WTC11 (cell line): ENCODE data around the gene CTNNA2. TPM values are rescaled to one million over a fixed set of nuclear protein-coding genes. Genes with fewer than 3 reads are reported as not detected.

Experiments used
- ATAC-seq: fragments of 200-7000 bp; cut with Tn5 transposase; 2 replicates; pipeline ENCODE4 v1.10.0; 2021; ENCODE audit warnings: mild to moderate bottlenecking, moderate library complexity
- CTCF ChIA-PET: fragments of 300-600 bp; sonication (Branson Sonifier 250); formaldehyde crosslinking; loops from one replicate; lab custom pipeline; 2021; ENCODE audit warnings: antibody characterized with exemption; lab: Charles Lee
- POLR2A ChIA-PET: fragments of 350-600 bp; sonication (Branson Sonifier 250); formaldehyde crosslinking; loops from one replicate; lab custom pipeline; 2021; ENCODE audit warnings: antibody characterized with exemption; lab: Charles Lee
- DNase-seq: peaks from one replicate; pipeline ENCODE4 v3.0.0; 2021; ENCODE audit warnings: low spot score
- H3K27ac Mint-ChIP-seq: 2 replicates; pipeline ENCODE4 v1.8.0; 2021; ENCODE audit warnings: mixed read lengths
- H3K27me3 Mint-ChIP-seq: 2 replicates; pipeline ENCODE4 v1.8.0; 2021; ENCODE audit warnings: low read depth, mild to moderate bottlenecking, moderate library complexity, mixed read lengths
- H3K36me3 Mint-ChIP-seq: 2 replicates; pipeline ENCODE4 v1.8.0; 2021; ENCODE audit warnings: mixed read lengths
- H3K4me1 Mint-ChIP-seq: 2 replicates; pipeline ENCODE4 v1.8.0; 2022; ENCODE audit warnings: mixed read lengths
- H3K4me3 Mint-ChIP-seq: 2 replicates; pipeline ENCODE4 v1.8.0; 2021; ENCODE audit warnings: mild to moderate bottlenecking, moderate library complexity, mixed read lengths
- H3K9me3 Mint-ChIP-seq: 2 replicates; pipeline ENCODE4 v1.8.0; 2021; ENCODE audit warnings: mixed read lengths
- ETV6 ChIP-seq: sonication (generic); formaldehyde crosslinking; IDR thresholded peaks from 2 replicates; pipeline ENCODE4 v1.8.1; 2022; ENCODE audit warnings: mild to moderate bottlenecking, missing genetic modification reagents
- FOXJ3 ChIP-seq: sonication (generic); formaldehyde crosslinking; IDR thresholded peaks from 2 replicates; pipeline ENCODE4 v1.9.0; 2021; ENCODE audit warnings: missing genetic modification reagents, mild to moderate bottlenecking, borderline replicate concordance
- FOXP1 ChIP-seq: sonication (generic); formaldehyde crosslinking; IDR thresholded peaks from 2 replicates; pipeline ENCODE4 v1.8.0; 2022; ENCODE audit warnings: missing genetic modification reagents, mild to moderate bottlenecking, moderate library complexity, borderline replicate concordance
- HMGA2 ChIP-seq: fragments of 250-450 bp; sonication (Bioruptor Pico); IDR thresholded peaks from 2 replicates; pipeline ENCODE4 v1.4.0; 2021; ENCODE audit warnings: mild to moderate bottlenecking, moderate library complexity
- JAZF1 ChIP-seq: fragments of 250-450 bp; sonication (Bioruptor Pico); IDR thresholded peaks from 2 replicates; pipeline ENCODE4 v1.9.0; 2021; ENCODE audit warnings: moderate library complexity, mild to moderate bottlenecking, inconsistent platforms
- NFATC4 ChIP-seq: fragments of 250-450 bp; sonication (Bioruptor Pico); IDR thresholded peaks from 2 replicates; pipeline ENCODE4 v1.9.0; 2021; ENCODE audit warnings: mild to moderate bottlenecking
- NFE2L1 ChIP-seq: sonication (generic); formaldehyde crosslinking; IDR thresholded peaks from 2 replicates; pipeline ENCODE4 v1.8.1; 2023; ENCODE audit warnings: missing genetic modification reagents
- NR1H2 ChIP-seq: sonication (generic); formaldehyde crosslinking; IDR thresholded peaks from 2 replicates; pipeline ENCODE4 v1.9.0; 2021; ENCODE audit warnings: mild to moderate bottlenecking, moderate library complexity, missing genetic modification reagents
- NR2C2 ChIP-seq: sonication (generic); formaldehyde crosslinking; IDR thresholded peaks from 2 replicates; pipeline ENCODE4 v1.8.0; 2022; ENCODE audit warnings: mild to moderate bottlenecking, missing genetic modification reagents
- SMAD4 ChIP-seq: sonication (generic); formaldehyde crosslinking; IDR thresholded peaks from 2 replicates; pipeline ENCODE4 v1.8.0; 2022; ENCODE audit warnings: mild to moderate bottlenecking, missing genetic modification reagents
- ZNF121 ChIP-seq: sonication (generic); formaldehyde crosslinking; IDR thresholded peaks from 2 replicates; pipeline ENCODE4 v1.8.0; 2023; ENCODE audit warnings: missing genetic modification reagents
- ZNF219 ChIP-seq: sonication (generic); formaldehyde crosslinking; IDR thresholded peaks from 2 replicates; pipeline ENCODE4 v1.8.0; 2023; ENCODE audit warnings: missing genetic modification reagents, mild to moderate bottlenecking, borderline replicate concordance
- ZNF263 ChIP-seq: sonication (generic); formaldehyde crosslinking; IDR thresholded peaks from 2 replicates; pipeline ENCODE4 v1.8.1; 2022; ENCODE audit warnings: low read depth, mild to moderate bottlenecking, moderate library complexity, missing genetic modification reagents
- ZNF671 ChIP-seq: fragments of 250-450 bp; sonication (Bioruptor Pico); IDR thresholded peaks from 2 replicates; pipeline ENCODE4 v1.8.0; 2021; ENCODE audit warnings: mild to moderate bottlenecking
- total RNA-seq: library from RNA; stranded (reverse); gene quantifications from 3 replicates; pipeline ENCODE4 v1.2.3, GENCODE V29; 2021
- TF ChIP-seq, protein P1 (sequence below): sonication (generic); formaldehyde crosslinking; IDR thresholded peaks from 2 replicates; pipeline ENCODE4 v1.8.1; 2022; ENCODE audit warnings: mild to moderate bottlenecking, moderate library complexity, missing genetic modification reagents
- TF ChIP-seq, protein P2 (sequence below): fragments of 250-450 bp; sonication (Bioruptor Pico); IDR thresholded peaks from 2 replicates; pipeline ENCODE4 v1.9.0; 2021; ENCODE audit warnings: moderate library complexity, mild to moderate bottlenecking, inconsistent platforms, borderline replicate concordance
- TF ChIP-seq, protein P3 (sequence below): sonication (generic); formaldehyde crosslinking; IDR thresholded peaks from 2 replicates; pipeline ENCODE4 v1.8.1; 2023; ENCODE audit warnings: mild to moderate bottlenecking, missing genetic modification reagents
- TF ChIP-seq, protein P4 (sequence below): sonication (generic); formaldehyde crosslinking; conservative IDR thresholded peaks from 2 replicates; pipeline ENCODE4 v1.8.1; 2022; ENCODE audit warnings: mild to moderate bottlenecking, missing genetic modification reagents
- TF ChIP-seq, protein P5 (sequence below): sonication (generic); formaldehyde crosslinking; conservative IDR thresholded peaks from 2 replicates; pipeline ENCODE4 v1.8.1; 2023; ENCODE audit warnings: mild to moderate bottlenecking, low read depth, missing genetic modification reagents, moderate library complexity
- TF ChIP-seq, protein P6 (sequence below): sonication (generic); formaldehyde crosslinking; IDR thresholded peaks from 2 replicates; pipeline ENCODE4 v1.8.1; 2023; ENCODE audit warnings: mild to moderate bottlenecking, moderate library complexity, missing genetic modification reagents
- TF ChIP-seq, protein P7 (sequence below): sonication (generic); formaldehyde crosslinking; IDR thresholded peaks from 2 replicates; pipeline ENCODE4 v1.8.1; 2022; ENCODE audit warnings: missing genetic modification reagents, borderline replicate concordance
- TF ChIP-seq, protein P8 (sequence below): sonication (generic); formaldehyde crosslinking; IDR thresholded peaks from 2 replicates; pipeline ENCODE4 v1.8.1; 2023; ENCODE audit warnings: mild to moderate bottlenecking, missing genetic modification reagents, moderate library complexity
- TF ChIP-seq, protein P9 (sequence below): fragments of 250-450 bp; sonication (Bioruptor Pico); IDR thresholded peaks from 2 replicates; pipeline ENCODE4 v2.1.2; 2022; ENCODE audit warnings: mild to moderate bottlenecking, moderate library complexity

CTNNA2 gene
- total RNA-seq, 1 experiment from 2014 or later: 3.8 TPM

DNA sequence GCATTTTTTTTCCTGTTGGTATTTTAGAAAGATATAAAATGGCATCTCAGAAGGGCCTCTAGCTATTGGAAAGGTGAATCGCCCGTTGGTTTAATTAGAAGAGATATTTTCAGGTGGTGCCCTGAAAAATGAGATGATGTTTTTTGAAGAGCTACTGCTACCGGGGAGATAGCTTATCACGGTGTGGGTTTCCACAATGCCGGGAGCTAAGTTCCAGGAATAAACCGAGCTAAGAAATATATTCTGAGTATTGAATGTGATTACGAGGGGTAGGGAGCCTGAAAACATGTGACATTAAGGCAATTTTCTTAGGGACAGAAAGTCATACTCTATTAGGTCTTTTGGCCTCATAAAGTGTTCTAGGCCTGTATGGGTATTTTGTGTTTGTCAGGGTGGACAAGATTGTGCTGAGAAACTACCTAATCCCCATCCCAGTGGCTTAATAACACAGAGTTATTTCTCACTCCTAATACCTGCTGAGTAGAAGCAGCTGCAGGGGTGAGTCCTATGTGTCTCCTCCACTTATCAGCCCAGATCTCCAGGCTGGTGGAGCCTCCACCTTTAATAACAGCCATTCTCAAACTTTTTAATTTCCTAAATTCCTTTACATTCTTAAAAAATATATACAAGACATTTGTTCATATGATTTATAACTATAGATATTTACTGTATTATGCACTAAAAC lies 641.5 kb downstream of the CTNNA2 start:
- no peak for ATAC-seq
- Mint-ChIP-seq H3K36me3 (no peaks in the 10 kb centered on the region), H3K27ac (no peak overlapping the region), H3K4me1 (peaks cover 20% of the 10 kb centered on the region), H3K4me3 (no peak overlapping the region), H3K9me3 (peaks cover 13% of the 10 kb centered on the region), H3K27me3 (no peaks in the 10 kb centered on the region)
- ChIA-PET POLR2A (no interaction called here), CTCF (interaction anchor here (0.6 kb wide), 1 partner anchor 136 kb away, joined by 5 read pairs; no protein-coding TSS in a partner anchor)
- TF ChIP-seq ZNF263 (CRISPR knock-in tag) (no peak), NR1H2 (CRISPR knock-in tag) (no peak), JAZF1 (no peak), ZNF671 (no peak), HMGA2 (no peak), ZNF121 (CRISPR knock-in tag) (no peak), ZNF219 (CRISPR knock-in tag) (no peak), ETV6 (CRISPR knock-in tag) (no peak), NFE2L1 (CRISPR knock-in tag) (no peak), NFATC4 (no peak)
- TF ChIP-seq, protein P1, sequence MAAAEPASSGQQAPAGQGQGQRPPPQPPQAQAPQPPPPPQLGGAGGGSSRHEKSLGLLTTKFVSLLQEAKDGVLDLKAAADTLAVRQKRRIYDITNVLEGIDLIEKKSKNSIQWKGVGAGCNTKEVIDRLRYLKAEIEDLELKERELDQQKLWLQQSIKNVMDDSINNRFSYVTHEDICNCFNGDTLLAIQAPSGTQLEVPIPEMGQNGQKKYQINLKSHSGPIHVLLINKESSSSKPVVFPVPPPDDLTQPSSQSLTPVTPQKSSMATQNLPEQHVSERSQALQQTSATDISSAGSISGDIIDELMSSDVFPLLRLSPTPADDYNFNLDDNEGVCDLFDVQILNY: no peak
- TF ChIP-seq, protein P2, sequence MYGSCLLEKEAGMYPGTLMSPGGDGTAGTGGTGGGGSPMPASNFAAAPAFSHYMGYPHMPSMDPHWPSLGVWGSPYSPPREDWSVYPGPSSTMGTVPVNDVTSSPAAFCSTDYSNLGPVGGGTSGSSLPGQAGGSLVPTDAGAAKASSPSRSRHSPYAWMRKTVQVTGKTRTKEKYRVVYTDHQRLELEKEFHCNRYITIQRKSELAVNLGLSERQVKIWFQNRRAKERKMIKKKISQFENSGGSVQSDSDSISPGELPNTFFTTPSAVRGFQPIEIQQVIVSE (CRISPR knock-in tag): no peak
- TF ChIP-seq, protein P3, sequence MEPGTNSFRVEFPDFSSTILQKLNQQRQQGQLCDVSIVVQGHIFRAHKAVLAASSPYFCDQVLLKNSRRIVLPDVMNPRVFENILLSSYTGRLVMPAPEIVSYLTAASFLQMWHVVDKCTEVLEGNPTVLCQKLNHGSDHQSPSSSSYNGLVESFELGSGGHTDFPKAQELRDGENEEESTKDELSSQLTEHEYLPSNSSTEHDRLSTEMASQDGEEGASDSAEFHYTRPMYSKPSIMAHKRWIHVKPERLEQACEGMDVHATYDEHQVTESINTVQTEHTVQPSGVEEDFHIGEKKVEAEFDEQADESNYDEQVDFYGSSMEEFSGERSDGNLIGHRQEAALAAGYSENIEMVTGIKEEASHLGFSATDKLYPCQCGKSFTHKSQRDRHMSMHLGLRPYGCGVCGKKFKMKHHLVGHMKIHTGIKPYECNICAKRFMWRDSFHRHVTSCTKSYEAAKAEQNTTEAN (CRISPR knock-in tag): no peak
- TF ChIP-seq, protein P4, sequence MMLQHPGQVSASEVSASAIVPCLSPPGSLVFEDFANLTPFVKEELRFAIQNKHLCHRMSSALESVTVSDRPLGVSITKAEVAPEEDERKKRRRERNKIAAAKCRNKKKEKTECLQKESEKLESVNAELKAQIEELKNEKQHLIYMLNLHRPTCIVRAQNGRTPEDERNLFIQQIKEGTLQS: no peak
- TF ChIP-seq, protein P5, sequence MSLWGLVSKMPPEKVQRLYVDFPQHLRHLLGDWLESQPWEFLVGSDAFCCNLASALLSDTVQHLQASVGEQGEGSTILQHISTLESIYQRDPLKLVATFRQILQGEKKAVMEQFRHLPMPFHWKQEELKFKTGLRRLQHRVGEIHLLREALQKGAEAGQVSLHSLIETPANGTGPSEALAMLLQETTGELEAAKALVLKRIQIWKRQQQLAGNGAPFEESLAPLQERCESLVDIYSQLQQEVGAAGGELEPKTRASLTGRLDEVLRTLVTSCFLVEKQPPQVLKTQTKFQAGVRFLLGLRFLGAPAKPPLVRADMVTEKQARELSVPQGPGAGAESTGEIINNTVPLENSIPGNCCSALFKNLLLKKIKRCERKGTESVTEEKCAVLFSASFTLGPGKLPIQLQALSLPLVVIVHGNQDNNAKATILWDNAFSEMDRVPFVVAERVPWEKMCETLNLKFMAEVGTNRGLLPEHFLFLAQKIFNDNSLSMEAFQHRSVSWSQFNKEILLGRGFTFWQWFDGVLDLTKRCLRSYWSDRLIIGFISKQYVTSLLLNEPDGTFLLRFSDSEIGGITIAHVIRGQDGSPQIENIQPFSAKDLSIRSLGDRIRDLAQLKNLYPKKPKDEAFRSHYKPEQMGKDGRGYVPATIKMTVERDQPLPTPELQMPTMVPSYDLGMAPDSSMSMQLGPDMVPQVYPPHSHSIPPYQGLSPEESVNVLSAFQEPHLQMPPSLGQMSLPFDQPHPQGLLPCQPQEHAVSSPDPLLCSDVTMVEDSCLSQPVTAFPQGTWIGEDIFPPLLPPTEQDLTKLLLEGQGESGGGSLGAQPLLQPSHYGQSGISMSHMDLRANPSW (CRISPR knock-in tag): no peak
- TF ChIP-seq, protein P6, sequence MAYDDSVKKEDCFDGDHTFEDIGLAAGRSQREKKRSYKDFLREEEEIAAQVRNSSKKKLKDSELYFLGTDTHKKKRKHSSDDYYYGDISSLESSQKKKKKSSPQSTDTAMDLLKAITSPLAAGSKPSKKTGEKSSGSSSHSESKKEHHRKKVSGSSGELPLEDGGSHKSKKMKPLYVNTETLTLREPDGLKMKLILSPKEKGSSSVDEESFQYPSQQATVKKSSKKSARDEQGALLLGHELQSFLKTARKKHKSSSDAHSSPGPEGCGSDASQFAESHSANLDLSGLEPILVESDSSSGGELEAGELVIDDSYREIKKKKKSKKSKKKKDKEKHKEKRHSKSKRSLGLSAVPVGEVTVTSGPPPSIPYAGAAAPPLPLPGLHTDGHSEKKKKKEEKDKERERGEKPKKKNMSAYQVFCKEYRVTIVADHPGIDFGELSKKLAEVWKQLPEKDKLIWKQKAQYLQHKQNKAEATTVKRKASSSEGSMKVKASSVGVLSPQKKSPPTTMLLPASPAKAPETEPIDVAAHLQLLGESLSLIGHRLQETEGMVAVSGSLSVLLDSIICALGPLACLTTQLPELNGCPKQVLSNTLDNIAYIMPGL: no peak
- no peak for DNase-seq

DNA sequence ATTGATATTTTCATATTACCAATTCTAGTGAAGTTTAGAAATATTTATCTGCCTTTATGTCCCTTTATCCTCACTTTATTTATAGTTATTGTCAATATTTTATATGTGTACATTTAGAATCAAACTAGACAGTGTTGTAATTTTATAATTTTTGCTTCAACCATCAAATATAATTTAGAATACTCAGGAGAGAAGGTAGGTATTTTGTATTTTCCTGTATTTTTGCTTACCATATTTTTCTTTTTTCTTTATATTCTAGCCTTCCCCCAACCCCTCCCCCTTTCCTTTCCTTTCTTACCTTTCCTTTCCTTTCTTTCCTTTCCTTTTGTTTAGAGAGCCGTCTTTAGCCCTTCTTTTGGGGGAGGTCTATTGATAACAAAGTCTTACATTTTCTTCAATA lies 651.5 kb downstream of the CTNNA2 start:
- no peak overlapping the region for H3K27ac Mint-ChIP-seq
- POLR2A ChIA-PET: no interaction called here
- peaks cover 11% of the 10 kb centered on the region for H3K36me3 Mint-ChIP-seq
- TF ChIP-seq, protein P1: no peak
- TF ChIP-seq FOXP1 (no peak), ZNF121 (CRISPR knock-in tag) (no peak), SMAD4 (no peak), FOXJ3 (no peak), NR2C2 (CRISPR knock-in tag) (no peak)
- TF ChIP-seq, protein P7, sequence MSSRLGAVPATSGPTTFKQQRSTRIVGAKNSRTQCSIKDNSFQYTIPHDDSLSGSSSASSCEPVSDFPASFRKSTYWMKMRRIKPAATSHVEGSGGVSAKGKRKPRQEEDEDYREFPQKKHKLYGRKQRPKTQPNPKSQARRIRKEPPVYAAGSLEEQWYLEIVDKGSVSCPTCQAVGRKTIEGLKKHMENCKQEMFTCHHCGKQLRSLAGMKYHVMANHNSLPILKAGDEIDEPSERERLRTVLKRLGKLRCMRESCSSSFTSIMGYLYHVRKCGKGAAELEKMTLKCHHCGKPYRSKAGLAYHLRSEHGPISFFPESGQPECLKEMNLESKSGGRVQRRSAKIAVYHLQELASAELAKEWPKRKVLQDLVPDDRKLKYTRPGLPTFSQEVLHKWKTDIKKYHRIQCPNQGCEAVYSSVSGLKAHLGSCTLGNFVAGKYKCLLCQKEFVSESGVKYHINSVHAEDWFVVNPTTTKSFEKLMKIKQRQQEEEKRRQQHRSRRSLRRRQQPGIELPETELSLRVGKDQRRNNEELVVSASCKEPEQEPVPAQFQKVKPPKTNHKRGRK (CRISPR knock-in tag): no peak
- TF ChIP-seq, protein P8, sequence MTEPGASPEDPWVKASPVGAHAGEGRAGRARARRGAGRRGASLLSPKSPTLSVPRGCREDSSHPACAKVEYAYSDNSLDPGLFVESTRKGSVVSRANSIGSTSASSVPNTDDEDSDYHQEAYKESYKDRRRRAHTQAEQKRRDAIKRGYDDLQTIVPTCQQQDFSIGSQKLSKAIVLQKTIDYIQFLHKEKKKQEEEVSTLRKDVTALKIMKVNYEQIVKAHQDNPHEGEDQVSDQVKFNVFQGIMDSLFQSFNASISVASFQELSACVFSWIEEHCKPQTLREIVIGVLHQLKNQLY (CRISPR knock-in tag): no peak
- TF ChIP-seq, protein P9, sequence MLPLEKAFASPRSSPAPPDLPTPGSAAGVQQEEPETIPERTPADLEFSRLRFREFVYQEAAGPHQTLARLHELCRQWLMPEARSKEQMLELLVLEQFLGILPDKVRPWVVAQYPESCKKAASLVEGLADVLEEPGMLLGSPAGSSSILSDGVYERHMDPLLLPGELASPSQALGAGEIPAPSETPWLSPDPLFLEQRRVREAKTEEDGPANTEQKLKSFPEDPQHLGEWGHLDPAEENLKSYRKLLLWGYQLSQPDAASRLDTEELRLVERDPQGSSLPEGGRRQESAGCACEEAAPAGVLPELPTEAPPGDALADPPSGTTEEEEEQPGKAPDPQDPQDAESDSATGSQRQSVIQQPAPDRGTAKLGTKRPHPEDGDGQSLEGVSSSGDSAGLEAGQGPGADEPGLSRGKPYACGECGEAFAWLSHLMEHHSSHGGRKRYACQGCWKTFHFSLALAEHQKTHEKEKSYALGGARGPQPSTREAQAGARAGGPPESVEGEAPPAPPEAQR: no peak

More for the DNA sequence above, 651.5 kb downstream of the CTNNA2 start:
- DNase-seq: no peak
- Mint-ChIP-seq H3K4me3 (no peak overlapping the region), H3K27me3 (no peaks in the 10 kb centered on the region; the same call in 1 of the 2 replicates), H3K9me3 (peaks cover 32% of the 10 kb centered on the region), H3K4me1 (peaks cover 13% of the 10 kb centered on the region)
- ATAC-seq: no peak
- CTCF ChIA-PET: no interaction called here
